VCaP (cell line): ENCODE measurements around the gene BMAL1.

Source experiments
- H3K27ac ChIP-seq: fragments of 450-650 bp; 2 replicates; pipeline ENCODE4 v1.5.1; 2017
- TF ChIP-seq, protein P1 (sequence below): fragments of 450-650 bp; conservative IDR thresholded peaks from 2 replicates; pipeline ENCODE4 v1.5.1; 2017; ENCODE audit warnings: mild to moderate bottlenecking, moderate library complexity

Gene BMAL1

DNA sequence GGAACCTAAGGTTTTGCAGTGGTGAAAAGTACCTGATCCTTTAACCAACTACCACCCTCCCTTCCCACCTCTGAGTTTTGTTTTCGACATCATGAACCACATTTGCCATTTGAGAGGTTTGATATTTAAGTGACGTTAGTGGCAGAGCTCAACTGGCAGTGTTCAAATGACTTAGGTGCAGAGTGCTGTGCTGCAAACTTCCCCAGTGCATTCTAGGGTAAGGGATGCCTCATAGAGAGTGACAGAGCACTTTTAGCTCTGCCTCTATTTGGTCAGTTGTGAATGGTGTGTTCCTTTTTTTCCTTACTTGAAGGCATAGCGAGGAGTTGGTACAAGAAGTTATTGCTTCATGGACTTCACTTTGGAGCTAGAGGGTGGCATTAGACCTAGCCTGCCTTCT is 9.4 kb downstream of the BMAL1 start:
- TF ChIP-seq, protein P1, sequence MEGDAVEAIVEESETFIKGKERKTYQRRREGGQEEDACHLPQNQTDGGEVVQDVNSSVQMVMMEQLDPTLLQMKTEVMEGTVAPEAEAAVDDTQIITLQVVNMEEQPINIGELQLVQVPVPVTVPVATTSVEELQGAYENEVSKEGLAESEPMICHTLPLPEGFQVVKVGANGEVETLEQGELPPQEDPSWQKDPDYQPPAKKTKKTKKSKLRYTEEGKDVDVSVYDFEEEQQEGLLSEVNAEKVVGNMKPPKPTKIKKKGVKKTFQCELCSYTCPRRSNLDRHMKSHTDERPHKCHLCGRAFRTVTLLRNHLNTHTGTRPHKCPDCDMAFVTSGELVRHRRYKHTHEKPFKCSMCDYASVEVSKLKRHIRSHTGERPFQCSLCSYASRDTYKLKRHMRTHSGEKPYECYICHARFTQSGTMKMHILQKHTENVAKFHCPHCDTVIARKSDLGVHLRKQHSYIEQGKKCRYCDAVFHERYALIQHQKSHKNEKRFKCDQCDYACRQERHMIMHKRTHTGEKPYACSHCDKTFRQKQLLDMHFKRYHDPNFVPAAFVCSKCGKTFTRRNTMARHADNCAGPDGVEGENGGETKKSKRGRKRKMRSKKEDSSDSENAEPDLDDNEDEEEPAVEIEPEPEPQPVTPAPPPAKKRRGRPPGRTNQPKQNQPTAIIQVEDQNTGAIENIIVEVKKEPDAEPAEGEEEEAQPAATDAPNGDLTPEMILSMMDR, result no peak
- H3K27ac ChIP-seq, result no peak overlapping the region

DNA sequence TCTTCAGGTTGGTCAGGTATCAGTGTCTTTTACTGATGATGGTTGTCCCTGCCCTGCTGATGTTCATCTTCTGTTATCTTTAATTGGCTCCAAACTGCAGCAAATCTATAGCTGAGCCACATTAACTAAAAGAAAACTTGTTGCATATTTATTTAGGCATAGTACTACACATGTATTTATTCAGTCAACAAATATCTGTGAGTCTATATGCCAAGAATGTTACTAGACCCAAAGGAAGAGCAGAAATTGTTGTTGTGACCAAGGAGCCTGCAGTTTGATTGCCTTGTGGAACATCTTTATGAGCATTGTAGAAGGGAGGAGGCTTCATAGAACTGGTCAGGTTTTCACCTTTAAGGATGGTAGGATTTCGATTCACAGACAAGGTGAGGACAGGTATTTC is 10.1 kb downstream of the BMAL1 start:
- H3K27ac ChIP-seq, result no peak overlapping the region
- TF ChIP-seq, protein P1, result no peak

DNA sequence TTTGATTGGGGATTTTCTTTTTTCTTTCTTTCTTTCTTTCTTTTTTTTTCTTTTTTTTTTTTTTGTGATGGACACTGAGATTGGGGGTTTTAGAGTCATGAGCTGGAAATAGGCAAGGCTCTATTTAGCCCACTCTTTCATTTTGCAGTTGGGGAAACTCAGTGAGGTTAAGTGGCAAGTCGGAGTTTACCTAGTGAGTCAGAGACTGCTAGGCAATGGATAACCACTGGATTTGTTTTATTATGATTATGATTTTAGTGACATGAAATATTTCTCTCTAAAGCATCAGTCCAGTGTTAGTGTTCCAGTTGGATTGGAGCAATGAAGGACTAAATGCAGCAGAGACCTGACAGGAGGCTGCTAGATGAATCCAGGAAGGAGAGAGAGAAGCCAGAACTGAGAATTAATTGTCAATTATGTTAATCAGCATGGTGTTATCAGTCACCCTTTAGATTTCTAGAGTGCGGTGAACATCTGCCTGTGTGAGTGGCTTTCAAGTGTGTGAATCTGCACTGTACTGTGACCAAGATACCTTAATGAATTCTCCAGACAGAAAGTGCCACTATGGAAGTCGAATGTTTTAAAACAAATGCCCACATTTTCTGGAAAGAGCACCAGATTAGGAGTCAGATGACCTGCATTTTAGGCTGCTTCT is 10.9 kb downstream of the BMAL1 start:
- TF ChIP-seq, protein P1, result no peak
- no peak overlapping the region for H3K27ac ChIP-seq

DNA sequence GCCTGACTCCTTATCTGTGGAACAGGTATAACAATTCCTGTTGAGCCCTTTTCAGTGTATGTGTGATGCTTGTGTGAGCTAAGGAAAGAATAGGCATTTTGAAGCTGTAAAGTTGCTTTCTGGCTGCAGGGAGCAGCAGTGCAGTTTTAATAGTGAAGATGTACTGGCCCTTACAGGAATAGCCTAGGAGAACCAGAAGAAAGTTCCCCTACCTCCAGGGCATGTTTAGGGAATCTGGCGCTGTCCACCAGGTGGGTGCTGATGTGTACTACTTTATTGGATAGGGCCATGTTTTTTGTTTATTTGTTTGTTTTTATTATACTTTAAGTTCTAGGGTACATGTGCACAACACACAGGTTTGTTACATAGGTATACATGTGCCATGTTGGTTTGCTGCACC is 11.5 kb downstream of the BMAL1 start:
- no peak overlapping the region for H3K27ac ChIP-seq
- TF ChIP-seq, protein P1, result no peak

DNA sequence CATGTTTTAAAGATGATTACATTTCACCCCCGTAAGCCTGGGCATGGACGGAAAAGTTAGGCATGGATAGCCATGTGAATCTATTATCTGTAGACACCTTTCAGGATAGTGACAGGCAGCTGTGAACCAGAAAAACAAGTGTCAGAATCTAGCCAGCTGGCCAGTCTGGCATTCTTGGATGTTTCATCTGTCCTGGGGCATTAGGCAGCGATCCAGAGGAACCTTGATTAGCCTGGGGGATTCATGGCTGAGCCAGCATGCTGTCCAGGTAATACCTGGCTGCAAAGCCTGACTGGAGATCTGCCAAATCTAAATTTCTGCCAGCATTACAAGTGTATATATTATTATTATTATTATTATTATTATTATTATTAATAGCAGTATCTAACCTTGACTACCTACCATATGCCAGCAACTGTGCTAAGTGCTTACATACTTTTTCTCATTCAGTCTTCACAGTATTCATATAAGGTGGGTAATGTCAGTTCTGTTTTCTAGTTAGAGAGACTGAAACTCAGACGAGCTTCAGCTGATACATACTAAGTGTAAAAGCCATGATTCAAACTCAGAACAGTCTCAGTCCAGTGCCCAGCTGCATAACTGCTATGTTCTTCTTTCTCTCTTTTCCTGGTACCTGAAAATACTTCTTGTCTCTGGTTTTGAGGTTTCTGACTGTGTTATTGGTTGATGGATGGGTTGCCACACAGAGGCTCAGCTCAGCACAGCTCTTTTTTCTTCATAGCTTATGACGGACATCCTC is 12.8 kb downstream of the BMAL1 start:
- no peak overlapping the region for H3K27ac ChIP-seq
- TF ChIP-seq, protein P1, result no peak

DNA sequence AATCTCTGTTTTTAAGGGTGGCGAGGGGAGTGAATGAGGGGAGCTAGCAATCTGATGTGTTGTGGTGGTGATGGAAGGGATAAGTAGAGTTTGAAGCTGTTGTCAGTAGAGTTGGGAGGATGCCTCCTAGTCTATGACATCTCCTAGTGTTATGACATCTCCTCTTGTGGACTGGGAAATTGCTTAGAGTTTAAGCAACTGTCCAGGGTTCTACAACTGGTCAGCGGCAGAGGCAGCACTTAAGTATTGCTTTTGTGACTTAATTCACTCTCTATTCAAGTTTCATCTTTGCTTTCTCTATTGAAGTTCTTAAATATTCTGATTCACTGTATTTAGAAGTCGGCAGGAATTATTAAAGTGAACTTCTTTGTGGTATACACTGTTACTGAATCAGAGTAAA is 13.8 kb downstream of the BMAL1 start:
- TF ChIP-seq, protein P1, result no peak

DNA sequence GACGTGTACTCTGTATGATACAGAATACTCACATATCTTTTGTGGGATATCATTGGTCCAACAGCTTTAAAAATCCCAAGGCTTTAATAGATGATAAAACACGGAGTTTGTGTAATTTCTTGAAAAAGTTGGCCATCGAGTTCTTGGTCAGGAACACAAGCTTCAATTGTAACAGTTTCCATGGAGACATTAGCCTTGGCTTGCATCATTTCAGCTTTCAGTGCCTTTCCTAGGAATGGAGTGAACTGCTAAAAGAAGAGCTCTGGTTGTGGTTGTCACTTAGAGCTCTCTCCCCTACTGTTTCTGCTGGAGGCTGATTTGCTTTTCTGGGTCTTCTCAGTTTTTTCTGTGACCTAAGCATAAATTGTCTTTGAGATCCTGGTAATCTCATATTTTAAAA is 14.2 kb downstream of the BMAL1 start:
- no peak overlapping the region for H3K27ac ChIP-seq
- TF ChIP-seq, protein P1, result no peak

More for the DNA sequence above, 13.8 kb downstream of the BMAL1 start:
- H3K27ac ChIP-seq, result no peak overlapping the region
